ENCODE data around the gene RNF113A. TPM values are rescaled to one million over a fixed set of nuclear protein-coding genes. Genes with fewer than 3 reads are reported as not detected.
A peak's percentile ranks its signal among the peaks of the same experiment; 100 is the strongest.

RNF113A gene
- total and polyA plus RNA-seq, 2 of the 8 experiments (the other 6 are each of a cell fraction or from before 2014, with no cell fraction given) = 10.3 to 14.2 TPM

DNA sequence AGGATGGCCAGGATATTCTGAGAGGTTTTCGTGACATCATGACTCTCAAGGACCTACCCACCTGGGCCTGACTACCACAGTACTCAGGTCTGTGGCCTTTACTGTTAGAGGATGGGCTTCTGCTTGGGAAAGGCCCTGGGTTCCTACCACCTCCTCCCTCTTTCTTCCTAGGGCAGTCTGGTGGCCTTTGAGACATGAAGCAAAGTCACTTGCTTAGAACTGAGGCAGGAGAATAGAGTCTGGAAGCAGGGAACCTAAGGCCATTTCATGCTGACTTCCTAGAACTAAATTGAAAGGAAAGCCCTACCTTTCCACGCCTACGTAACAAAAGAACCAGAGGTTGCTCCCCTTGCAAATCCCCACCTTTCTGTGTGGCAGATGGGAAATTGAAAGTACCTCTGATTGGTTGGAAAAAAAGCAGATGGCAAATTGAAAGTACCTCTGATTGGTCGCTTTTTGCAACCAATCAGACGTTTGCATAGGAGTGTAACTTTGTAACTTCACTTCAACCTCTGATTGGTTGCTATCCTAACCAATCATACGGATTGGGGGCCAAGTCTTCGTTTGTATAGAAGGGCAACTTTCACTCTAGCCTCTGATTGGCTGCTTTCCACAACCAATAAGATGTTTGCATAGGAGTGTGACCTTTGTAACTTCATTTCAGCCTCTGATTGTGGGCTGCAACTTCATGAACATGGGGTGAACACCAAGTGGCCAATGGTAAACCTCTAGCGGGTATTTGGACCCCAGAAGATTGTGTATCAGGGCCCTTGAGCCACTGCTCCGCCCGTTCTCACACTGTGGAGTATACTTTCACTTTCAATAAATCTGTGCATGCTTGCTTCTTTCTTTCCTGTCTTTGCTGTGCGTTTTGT lies 14.3 kb upstream of the RNF113A start:
- no peak for TF ChIP-seq SRF (IDR thresholded peaks at IDR 0.05; ENCODE audit: low read depth, low read length)
- TF ChIP-seq, protein P1, sequence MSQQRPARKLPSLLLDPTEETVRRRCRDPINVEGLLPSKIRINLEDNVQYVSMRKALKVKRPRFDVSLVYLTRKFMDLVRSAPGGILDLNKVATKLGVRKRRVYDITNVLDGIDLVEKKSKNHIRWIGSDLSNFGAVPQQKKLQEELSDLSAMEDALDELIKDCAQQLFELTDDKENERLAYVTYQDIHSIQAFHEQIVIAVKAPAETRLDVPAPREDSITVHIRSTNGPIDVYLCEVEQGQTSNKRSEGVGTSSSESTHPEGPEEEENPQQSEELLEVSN (IDR thresholded peaks at IDR 0.05) = no peak
- no peak for TF ChIP-seq RNF2 (IDR thresholded peaks at IDR 0.05; ENCODE audit: borderline replicate concordance, low read depth, low read length, missing control alignments, poor library complexity, severe bottlenecking)
- TF ChIP-seq RFX5 (IDR thresholded peaks at IDR 0.05; ENCODE audit: borderline replicate concordance, low read depth, low read length) = no peak
- TF ChIP-seq EGR1 (IDR thresholded peaks at IDR 0.05; ENCODE audit: borderline replicate concordance, low read depth, low read length) = no peak
- TF ChIP-seq KDM4A (IDR thresholded peaks at IDR 0.05; ENCODE audit: low read depth, low read length, severe bottlenecking) = no peak
- TF ChIP-seq CHD2 (IDR thresholded peaks at IDR 0.05; ENCODE audit: low read length) = 0 out of 2 replicates have a peak, but pooled peaks have one; percentile 36
- peak; percentile 93 for TF ChIP-seq SP1 (IDR thresholded peaks at IDR 0.05; ENCODE audit: low read depth, low read length)
- no peak for TF ChIP-seq SIX5 (IDR thresholded peaks at IDR 0.05; ENCODE audit: low read depth, low read length)
- Histone ChIP-seq H2BK20ac (ENCODE audit: low read length) (no peak overlapping the region), H3K9ac (replicated peaks in 1 of 4; ENCODE audit: extremely low read depth in 1 of 4, low read depth in 3 of 4, low read length in 3 of 4) (no peak overlapping the region), H3K79me2 (ENCODE audit: control insufficient read depth in 1 of 2, insufficient read depth in 2 of 2, low read length in 2 of 2) (no peaks in the 10 kb centered on the region), H4K8ac (ENCODE audit: extremely low read depth, insufficient read depth, low read length) (no peak overlapping the region), H2AFZ (ENCODE audit: low read length) (no peak overlapping the region), H4K91ac (replicated peaks; ENCODE audit: insufficient read length, low read length) (no peak overlapping the region), H2BK5ac (ENCODE audit: low read depth, low read length) (no peak overlapping the region), H3K27ac (ENCODE audit: low read depth, low read length) (no peak overlapping the region), H4K5ac (ENCODE audit: insufficient read length, low read depth, low read length) (no peak overlapping the region), H3K14ac (ENCODE audit: insufficient read length) (no peak overlapping the region), H3K23me2 (ENCODE audit: low read depth, low read length) (no peaks in the 10 kb centered on the region), H2BK12ac (ENCODE audit: low read depth, low read length) (no peak overlapping the region), H3K18ac (ENCODE audit: extremely low read depth, low read length) (no peak overlapping the region), H3K4me3 (ENCODE audit: extremely low read depth in 1 of 4, insufficient read depth in 2 of 4, low read depth in 3 of 4, low read length in 4 of 4) (no peak overlapping the region), H2AK5ac (ENCODE audit: low read depth, low read length) (no peak overlapping the region), H3K4ac (replicated peaks; ENCODE audit: insufficient read length, low read depth, low read length) (no peak overlapping the region), H3K36me3 (ENCODE audit: control insufficient read depth in 2 of 4, insufficient read depth in 4 of 4, low read length in 3 of 4) (no peaks in the 10 kb centered on the region), H2BK120ac (replicated peaks; ENCODE audit: low read depth, low read length) (no peak overlapping the region), H3K79me1 (ENCODE audit: low read depth, low read length) (no peaks in the 10 kb centered on the region), H3K4me1 (replicated peaks in 1 of 4; ENCODE audit: control insufficient read depth in 3 of 4, insufficient read depth in 4 of 4, low read length in 3 of 4) (no peaks in the 10 kb centered on the region; a peak in 1 of 7 replicates), H3K56ac (replicated peaks; ENCODE audit: insufficient read length, low read depth, low read length) (no peak overlapping the region), H3K23ac (ENCODE audit: insufficient read length) (no peak overlapping the region), H2BK15ac (ENCODE audit: low read length) (no peak overlapping the region), H3K9me3 (ENCODE audit: insufficient read depth in 2 of 2, low read depth in 1 of 2, low read length in 1 of 2) (no peaks in the 10 kb centered on the region), H3K27me3 (replicated peaks in 1 of 4; ENCODE audit: control insufficient read depth in 3 of 4, extremely low read depth in 1 of 4, insufficient read depth in 3 of 4, low read length in 3 of 4) (no peaks in the 10 kb centered on the region), H3K4me2 (ENCODE audit: insufficient read depth in 1 of 2, low read depth in 2 of 2, low read length in 2 of 2) (no peak overlapping the region), H4K20me1 (replicated peaks in 1 of 2; ENCODE audit: control insufficient read depth in 1 of 2, insufficient read depth in 2 of 2, low read length in 2 of 2) (no peaks in the 10 kb centered on the region)
- POLR2A ChIA-PET (ENCODE audit: partially characterized antibody) = interaction anchor here (1.3 kb wide), 1 partner anchor 95 kb away, joined by 3 read pairs; the partner anchor contains the start of gene RPL39
- FAIRE-seq = peak; percentile 94
- WGBS, 2 experiments (ENCODE audit: extremely low coverage in 1 of 2, insufficient coverage in 1 of 2, insufficient read length in 1 of 2, insufficient replicate concordance in 2 of 2, low coverage in 1 of 2, low lambda C conversion rate in 2 of 2, missing lambda C conversion rate in 1 of 2) = 88% methylated on average over 10 of the region's 11 CpGs; no CpG with 5 or more reads in 1 of the 2 experiments
- CTCF ChIA-PET (ENCODE audit: partially characterized antibody) = interaction anchor here (1.2 kb wide), 1 partner anchor 61 kb away, joined by 3 read pairs; no protein-coding TSS in a partner anchor
- DNase-seq (ENCODE audit: low read depth in 1 of 2, low spot score in 2 of 2) = no peak

Data from H1 (cell line).